Right atrium auricular region (tissue), 2 donors: Measurements from ENCODE around the gene RNF212. TPM values are rescaled to one million over a fixed set of nuclear protein-coding genes. Genes with fewer than 3 reads are reported as not detected.
"Not testable (repeated sequence)": the region's sequence is repeated elsewhere in the genome, so short reads cannot be mapped to it uniquely, and the experiment has no call there.

Source experiments
- DNase-seq: peaks from one replicate; pipeline ENCODE4 v3.0.0-alpha.2; 2019; ENCODE audit warnings: low spot score
- H3K27ac ChIP-seq, 2 donors: fragments of 200-600 bp; sonication (generic); 1 replicate in 1 of 2; 2 replicates in 1 of 2; pipeline ENCODE4 v1.5.1; 2016 to 2019
- H3K27me3 ChIP-seq, 2 donors: fragments of 200-600 bp; sonication (generic); one replicate each; pipeline versions ENCODE4 v1.5.1 to v1.6.0; 2017 to 2019
- H3K36me3 ChIP-seq: fragments of 200-600 bp; sonication (generic); one replicate; pipeline ENCODE4 v1.5.1; 2016
- H3K4me1 ChIP-seq, 2 donors: fragments of 200-600 bp; sonication (generic); one replicate each; pipeline versions ENCODE4 v1.5.1 to v1.6.0; 2017 to 2019
- H3K4me3 ChIP-seq, 2 donors: fragments of 200-600 bp; sonication (generic); 1 replicate in 1 of 2; 2 replicates in 1 of 2; pipeline ENCODE4 v1.5.1; 2017 to 2019; ENCODE audit warnings: mild to moderate bottlenecking in 1 of 2, moderate library complexity in 1 of 2
- H3K9me3 ChIP-seq, 2 donors: fragments of 200-600 bp; sonication (generic); one replicate each; pipeline ENCODE4 v1.5.1; 2019
- CTCF ChIP-seq, 2 donors: fragments of 200-600 bp; sonication (generic); IDR thresholded peaks; one replicate each; pipeline ENCODE4 v1.5.1; 2019; ENCODE audit warnings: antibody characterized with exemption in 2 of 2
- total RNA-seq, 2 donors: library from RNA; depleted of rRNA; stranded (reverse); fragments of >200 nt; gene quantifications; one replicate each; pipeline ENCODE4 v1.1.0, GENCODE V29; 2016

RNF212 gene
- total RNA-seq, 2 donors from 2014 or later: 1.9 TPM

GRCh38 chr4:1057403-1057745, 56.0 kb downstream of the RNF212 start:
- H3K4me3 ChIP-seq: no peak overlapping the region
- DNase-seq: no peak
- H3K27me3 ChIP-seq: no peaks in the 10 kb centered on the region
- peaks cover 0 to 8% of the 10 kb centered on the region in 2 donors for H3K4me1 ChIP-seq
- H3K27ac ChIP-seq: no peak overlapping the region
- no peak for TF ChIP-seq CTCF (IDR thresholded peaks at IDR 0.05)
- no peaks in the 10 kb centered on the region for H3K36me3 ChIP-seq
- H3K9me3 ChIP-seq: no peaks in the 10 kb centered on the region

- peaks cover 0 to 8% of the 10 kb centered on the region in 2 donors for H3K4me1 ChIP-seq
- H3K27ac ChIP-seq: no peak overlapping the region
- no peak for DNase-seq
- H3K36me3 ChIP-seq: no peaks in the 10 kb centered on the region
- no peaks in the 10 kb centered on the region for H3K9me3 ChIP-seq
- H3K4me3 ChIP-seq: no peak overlapping the region
- no peaks in the 10 kb centered on the region for H3K27me3 ChIP-seq
- TF ChIP-seq CTCF (IDR thresholded peaks at IDR 0.05): no peak
These were observed 56.5 kb downstream of the RNF212 start for GRCh38 chr4:1056671-1057402.

GRCh38 chr4:1055721-1056590, 57.4 kb downstream of the RNF212 start:
- H3K27me3 ChIP-seq: no peaks in the 10 kb centered on the region
- TF ChIP-seq CTCF (IDR thresholded peaks at IDR 0.05): no peak
- DNase-seq: no peak
- peak overlapping the region in 1 of 2 donors; percentile 35 for H3K27ac ChIP-seq
- no peaks in the 10 kb centered on the region for H3K36me3 ChIP-seq
- H3K9me3 ChIP-seq: no peaks in the 10 kb centered on the region
- H3K4me3 ChIP-seq: peak overlapping the region; percentile 34 to 37
- H3K4me1 ChIP-seq: peaks cover 0 to 8% of the 10 kb centered on the region in 2 donors

GRCh38 chr4:1055243-1055701, 58.1 kb downstream of the RNF212 start:
- H3K27me3 ChIP-seq, H3K4me1 ChIP-seq, DNase-seq, H3K9me3 ChIP-seq, H3K36me3 ChIP-seq: not testable (repeated sequence)
- Histone ChIP-seq H3K4me3 (peak overlapping the region; percentile 34 to 37), H3K27ac (peak overlapping the region in 1 of 2 donors; percentile 35)

GRCh38 chr4:1054696-1055242, 58.6 kb downstream of the RNF212 start:
- not testable (repeated sequence) for H3K36me3 ChIP-seq, H3K9me3 ChIP-seq, H3K4me1 ChIP-seq, DNase-seq, H3K27me3 ChIP-seq
- peak overlapping the region; percentile 34 to 37 for H3K4me3 ChIP-seq
- H3K27ac ChIP-seq: peak overlapping the region in 1 of 2 donors; percentile 35

GRCh38 chr4:1053891-1054290, 59.5 kb downstream of the RNF212 start:
- H3K9me3 ChIP-seq, DNase-seq, H3K27ac ChIP-seq, H3K36me3 ChIP-seq, H3K4me3 ChIP-seq, H3K27me3 ChIP-seq, H3K4me1 ChIP-seq: not testable (repeated sequence)

- Histone ChIP-seq H3K4me3 (no peak overlapping the region), H3K4me1 (peaks cover 0 to 8% of the 10 kb centered on the region in 2 donors), H3K9me3 (no peaks in the 10 kb centered on the region), H3K36me3 (no peaks in the 10 kb centered on the region), H3K27ac (no peak overlapping the region), H3K27me3 (no peaks in the 10 kb centered on the region)
- DNase-seq: no peak
- no peak for TF ChIP-seq CTCF (IDR thresholded peaks at IDR 0.05)
These were observed 60.2 kb downstream of the RNF212 start for GRCh38 chr4:1053080-1053661.
